HG03457 (cell line): ENCODE results near the gene SRGAP2.
"Not testable (repeated sequence)": the region's sequence is repeated elsewhere in the genome, so short reads cannot be mapped to it uniquely, and the experiment has no call there.

Source experiments
- ATAC-seq: cut with Tn5 transposase; IDR thresholded peaks from one replicate; pipeline ENCODE4 v1.9.1; 2021; ENCODE audit warnings: moderate number of reproducible peaks; ENCODE audit not compliant: unreplicated experiment

SRGAP2 gene

DNA sequence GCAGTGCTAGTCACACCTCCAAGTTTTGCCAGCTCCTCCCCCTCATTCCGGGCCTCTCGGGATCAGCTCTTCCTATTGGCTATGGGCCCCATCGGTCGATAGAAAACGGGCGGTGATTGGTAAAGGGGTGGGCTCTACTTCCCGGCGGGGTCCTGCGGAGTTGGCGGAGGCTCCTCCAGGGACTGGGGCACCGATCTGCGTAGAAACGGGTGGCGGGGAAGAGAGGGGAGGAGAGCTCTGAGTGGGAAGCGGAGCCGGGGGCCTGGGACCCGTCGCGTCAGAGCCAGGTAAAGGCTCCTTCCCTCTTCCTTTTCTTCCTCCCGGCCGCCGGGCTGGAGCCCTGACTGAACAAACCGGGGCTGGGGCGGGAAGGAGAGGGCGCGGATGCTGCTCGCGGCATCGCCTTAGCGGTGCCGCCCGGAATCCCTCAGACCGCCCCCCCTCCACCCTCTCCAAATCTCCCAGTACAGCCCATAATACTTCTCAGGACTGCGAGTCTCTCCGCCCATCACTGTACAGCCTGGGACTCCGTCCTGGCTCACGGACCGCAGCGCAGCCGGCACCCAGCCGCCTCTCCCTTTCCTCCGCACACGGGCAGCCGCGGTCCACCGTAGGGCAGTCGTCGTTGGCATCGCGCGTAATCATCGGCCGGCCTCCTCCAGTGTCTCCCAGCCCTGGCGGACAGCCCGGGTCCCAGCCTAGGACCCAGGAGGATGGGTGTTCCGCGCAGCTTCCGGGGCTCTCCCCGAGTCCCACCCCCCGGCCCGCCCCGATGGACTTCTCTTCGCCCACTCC is at the start of gene SRGAP2:
Gene SRGAP2, plus strand, starts transcription at position 178 of the 795 bp plus-strand sequence. CDS start 2,430 bp downstream, outside the sequence.
- ATAC-seq = not testable (repeated sequence)

GRCh38 chr1:206167350-206168029 is 35.9 kb upstream of the SRGAP2 start:
- ATAC-seq = not testable (repeated sequence)

DNA sequence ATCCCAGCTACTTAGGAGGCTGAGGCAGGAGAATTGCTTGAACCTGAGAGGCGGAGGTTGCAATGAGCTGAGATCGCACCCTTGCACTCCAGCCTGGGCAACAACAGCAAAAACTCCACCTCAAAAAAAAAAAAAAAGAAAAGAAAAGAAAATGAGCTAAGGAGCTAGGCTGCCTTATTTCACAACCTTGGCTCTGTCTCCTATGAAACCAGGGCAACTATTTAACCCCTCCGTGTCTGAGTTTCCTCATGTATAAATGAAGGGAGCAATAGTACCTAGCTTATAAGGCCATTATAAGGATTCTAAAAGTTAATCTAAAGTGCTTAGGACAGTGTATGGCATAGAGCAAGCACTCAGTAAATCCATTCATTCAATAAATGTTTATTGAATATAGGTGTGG is 33.5 kb upstream of the SRGAP2 start:
- ATAC-seq = not testable (repeated sequence)

DNA sequence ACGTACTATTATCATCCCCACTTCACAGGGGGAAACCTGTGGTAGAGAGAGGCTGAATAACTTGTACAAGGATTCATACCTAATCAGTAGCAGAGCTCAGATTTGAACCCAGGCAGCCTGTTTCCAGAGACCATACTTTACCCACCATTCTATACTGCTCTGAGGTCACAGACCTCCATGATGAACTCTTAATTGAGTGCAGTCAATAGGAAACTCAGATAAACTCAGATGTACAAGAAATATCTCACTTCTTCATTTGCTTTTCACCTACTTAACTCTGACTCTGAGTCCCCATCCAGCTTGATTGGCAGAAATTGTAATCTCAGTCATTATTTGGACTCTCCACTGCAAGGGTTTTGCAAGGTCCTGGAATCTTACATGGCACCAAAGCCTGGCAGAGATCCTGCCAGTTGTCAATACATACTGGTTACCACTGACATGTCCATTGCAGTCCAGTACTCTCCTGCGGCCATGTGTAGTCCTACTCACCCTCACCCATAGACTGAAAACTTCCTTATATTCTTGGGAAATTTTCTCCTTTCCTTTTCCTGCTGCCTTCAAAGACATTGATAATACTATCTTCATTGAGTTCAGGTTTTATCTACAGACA is 30.1 kb upstream of the SRGAP2 start:
- ATAC-seq = not testable (repeated sequence)

- ATAC-seq = not testable (repeated sequence)
These were observed 29.0 kb upstream of the SRGAP2 start for GRCh38 chr1:206174182-206174868.

DNA sequence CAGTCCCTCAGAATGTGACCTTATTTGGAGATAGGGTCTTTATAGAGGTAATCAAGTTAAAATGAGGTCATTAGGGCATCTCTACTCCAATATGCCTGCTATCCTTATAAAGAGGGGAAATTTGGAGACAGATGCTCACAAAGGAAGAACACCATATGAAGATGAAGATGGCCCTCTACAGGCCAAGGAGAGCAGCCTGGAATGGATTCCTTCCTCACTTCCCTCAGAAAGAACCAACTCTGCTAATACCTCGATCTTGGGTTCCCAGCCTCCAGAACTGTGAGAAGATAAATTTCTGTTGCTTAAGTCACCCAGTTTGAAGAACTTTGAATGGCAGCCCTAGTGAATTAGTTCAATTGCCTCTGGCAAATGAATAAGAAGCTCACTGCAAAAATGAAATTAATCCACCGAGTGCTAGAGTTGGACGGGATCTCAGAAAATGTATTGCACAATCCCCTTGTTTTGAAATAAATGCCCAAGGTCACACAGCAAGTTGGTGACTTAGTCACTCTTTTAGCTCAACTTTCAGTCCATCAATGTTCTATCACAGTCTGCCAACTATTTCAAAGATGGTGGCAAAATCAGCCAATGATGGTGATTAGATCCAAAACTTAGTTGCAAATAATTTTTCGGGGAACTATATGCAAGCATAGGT is 27.8 kb upstream of the SRGAP2 start:
- not testable (repeated sequence) for ATAC-seq

- not testable (repeated sequence) for ATAC-seq
These were observed 27.2 kb upstream of the SRGAP2 start for GRCh38 chr1:206176114-206176502.

DNA sequence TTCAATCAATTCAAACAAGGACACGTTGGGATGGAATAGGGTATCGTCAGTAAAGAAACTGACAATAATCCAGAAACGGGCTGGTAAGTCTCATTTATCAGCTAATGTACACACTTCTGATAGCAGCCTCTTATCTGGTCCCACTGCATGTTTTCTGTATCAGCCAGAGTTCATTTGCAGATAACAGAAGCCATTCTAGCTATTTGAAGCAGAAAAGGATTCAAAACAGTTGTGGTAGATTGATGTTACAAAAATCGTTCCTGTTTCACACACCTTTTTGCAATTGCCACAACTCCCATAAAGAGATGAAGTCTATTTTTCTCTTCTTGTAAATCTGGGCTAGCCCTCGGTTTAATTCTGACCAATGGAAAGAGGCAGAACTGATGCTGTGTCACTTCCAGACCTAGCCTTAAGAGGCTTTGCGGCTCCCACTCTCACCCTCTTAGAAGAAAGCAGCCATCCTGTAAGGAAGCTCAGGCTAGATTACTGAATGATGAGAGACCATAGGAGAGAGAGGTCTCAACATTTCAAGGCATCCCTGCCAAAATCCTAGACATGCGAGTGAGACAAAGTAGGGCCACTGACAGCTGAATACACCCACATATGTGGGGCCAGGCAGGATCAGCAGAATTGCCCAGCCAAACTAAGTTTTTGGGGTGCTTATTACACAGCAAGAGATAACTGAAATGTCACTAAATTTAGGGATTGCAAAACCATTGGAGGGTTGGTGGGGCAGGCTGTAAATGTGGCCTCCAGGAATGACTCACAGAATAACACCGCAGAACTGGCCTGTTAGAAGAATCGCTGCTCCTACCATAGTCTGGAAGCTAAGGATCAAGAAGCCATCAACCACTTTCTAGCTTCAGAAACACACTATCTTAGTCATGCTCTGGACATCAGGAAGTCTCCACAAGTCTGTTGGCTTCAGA is 25.0 kb upstream of the SRGAP2 start:
- ATAC-seq = not testable (repeated sequence)

DNA sequence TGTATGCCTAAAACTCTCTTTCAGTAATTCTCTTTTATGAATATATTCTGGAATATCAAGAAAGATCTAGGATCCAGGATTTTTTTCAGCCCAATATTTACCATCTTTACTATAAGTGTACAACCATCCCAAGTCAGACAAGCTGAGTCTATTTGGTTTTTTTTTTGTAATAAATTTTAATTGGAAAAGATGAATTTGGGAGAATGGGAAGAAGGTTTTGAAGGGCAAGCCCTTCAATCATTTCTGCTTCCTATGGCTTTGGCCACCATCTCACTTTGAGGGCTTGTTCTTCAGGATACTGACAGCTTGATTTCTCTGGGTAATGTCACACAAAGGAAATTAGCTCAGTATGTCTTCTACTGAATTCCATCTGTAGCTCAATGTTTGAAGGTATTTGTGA is 23.7 kb upstream of the SRGAP2 start:
- not testable (repeated sequence) for ATAC-seq

DNA sequence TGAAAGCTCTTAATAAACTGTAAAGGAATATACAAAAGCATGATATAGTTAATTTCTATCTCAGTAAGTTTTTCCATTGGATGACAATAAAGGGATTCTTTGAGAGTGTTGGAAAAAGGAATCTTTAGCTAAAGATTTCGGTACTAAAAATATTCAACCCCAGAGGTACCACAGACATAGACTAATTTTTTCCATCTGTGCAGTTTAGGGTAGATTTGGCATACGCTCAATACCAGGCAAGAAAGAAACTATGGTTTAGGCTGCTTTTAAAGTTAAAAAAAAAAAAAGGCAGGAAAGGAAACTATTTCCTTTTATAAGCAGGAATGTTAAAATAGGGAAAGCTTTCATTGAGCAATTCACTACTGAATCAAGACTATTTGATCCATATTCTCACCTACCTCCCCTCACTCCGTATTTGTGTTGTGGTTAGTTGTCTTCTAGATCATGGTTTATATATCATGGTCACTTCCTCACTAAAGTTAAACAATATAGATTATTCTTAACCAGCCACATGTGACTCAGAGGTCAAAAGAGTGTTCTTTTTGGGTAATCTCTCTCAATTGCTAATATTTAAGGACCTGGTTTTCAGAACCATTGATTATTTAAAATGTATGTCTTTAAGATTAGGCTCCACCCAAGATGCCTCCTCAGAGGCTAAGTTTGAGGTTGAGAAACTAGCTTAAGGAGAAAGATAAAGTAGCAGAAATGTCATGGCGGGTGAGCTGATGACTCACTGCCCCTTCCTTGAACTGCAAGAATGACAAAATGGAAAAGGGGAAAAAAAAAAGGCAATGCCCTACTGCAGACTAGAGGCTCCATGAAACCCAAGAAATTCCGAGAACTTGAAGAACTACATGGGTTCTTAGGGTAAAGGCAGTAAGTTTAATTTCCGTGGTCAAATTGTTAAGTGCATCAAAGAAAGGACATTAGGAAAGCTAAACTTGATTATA is 20.7 kb upstream of the SRGAP2 start:
- not testable (repeated sequence) for ATAC-seq

DNA sequence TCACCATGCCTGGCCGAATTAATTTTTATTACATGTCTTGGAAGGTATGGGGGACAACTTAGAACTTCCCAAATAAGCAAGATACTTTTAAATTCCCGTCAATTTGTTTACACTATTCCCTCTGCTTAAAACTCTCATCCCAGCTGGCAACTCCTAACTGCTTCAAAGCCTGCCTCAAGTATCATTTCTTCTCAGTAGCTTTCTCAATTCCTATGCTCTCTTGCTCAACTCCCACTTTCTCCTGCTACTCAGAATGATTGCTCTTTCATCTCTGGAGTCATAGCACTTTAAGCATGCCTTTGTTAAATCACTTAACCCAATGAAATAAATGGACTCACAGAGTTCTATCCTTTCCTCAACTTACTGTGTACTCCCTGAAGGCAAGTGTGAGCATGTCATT is 19.6 kb upstream of the SRGAP2 start:
- not testable (repeated sequence) for ATAC-seq

GRCh38 chr1:206185778-206186177 is 17.6 kb upstream of the SRGAP2 start:
- not testable (repeated sequence) for ATAC-seq

DNA sequence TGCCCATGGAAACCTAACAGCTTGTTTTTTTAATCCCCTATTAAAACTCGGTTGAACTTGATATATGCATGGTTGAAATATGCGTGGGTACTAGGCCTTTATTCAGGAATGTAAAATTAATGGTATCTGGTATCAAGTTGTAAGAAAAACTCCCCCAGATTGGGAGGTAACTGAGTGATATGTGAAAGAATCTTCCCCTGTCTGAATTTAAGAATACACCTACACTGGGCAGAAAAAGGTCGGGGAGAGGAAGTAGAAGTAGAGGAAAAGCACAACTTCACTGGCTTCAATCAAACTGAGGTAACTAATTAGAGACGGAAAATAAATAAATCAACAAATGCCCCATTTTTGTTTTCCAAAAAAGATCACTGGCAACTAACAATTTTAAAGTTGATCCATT is 16.5 kb upstream of the SRGAP2 start:
- ATAC-seq = not testable (repeated sequence)

DNA sequence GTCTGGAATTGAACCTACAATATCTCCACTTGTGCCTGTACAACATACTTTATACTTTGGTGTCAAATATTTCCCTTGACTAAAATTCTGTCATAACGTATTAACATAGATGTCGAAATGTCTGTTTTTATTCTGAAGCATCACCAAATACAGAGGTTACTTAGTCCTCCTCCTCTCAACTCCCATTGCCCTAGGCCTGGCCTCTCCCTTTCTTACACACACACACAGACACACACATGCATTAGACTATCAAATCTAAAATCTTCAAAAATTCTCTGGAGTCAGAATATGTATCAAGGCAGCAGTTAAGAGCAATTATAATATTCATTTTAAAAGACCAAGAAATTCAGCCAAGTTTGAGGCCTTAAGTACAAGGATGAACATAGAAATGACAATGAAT is 8.2 kb upstream of the SRGAP2 start:
- ATAC-seq = not testable (repeated sequence)

GRCh38 chr1:206196748-206197424 is 6.5 kb upstream of the SRGAP2 start:
- ATAC-seq = not testable (repeated sequence)

DNA sequence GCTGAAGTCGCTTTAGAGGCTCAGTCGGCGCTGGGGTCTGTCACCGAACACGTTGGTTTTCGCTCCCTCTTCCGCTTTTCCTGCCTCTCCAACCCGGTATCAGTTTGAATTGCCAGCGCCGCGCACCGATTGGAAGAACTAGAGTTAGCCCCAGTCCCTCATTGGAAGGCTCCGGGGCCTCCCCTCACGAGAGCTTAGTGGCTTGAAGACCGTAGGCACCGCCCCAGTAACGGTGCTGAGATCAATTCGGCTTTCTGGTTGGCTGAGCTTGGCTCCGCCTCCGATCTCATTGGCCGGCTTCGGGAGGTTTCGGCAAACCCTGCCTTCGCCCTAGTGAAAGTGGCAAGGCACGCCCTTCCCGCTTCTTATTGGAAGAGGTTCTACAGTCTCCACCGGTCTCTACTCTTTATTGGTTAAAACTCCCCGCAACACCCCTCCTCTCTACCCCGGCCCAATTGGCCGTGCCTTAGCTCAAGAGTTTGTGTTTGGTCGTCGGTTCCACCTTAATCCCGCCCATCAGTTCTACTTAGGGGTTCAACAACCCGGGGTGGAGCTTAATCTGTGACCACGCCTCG is 465 bp upstream of the SRGAP2 start, which contains the start of gene FAM72A:
Gene FAM72A, minus strand, starts transcription at position 51 of the 575 bp plus-strand sequence. CDS start 814 bp downstream, outside the sequence.
- ATAC-seq = peak; percentile 79

- ATAC-seq = not testable (repeated sequence)
These were observed 794 bp downstream of the SRGAP2 start for GRCh38 chr1:206204159-206204511.
